ENCODE data around the gene VWA3B.
A peak's percentile ranks its signal among the peaks of the same experiment; 100 is the strongest.
"Not testable (repeated sequence)": the region's sequence is repeated elsewhere in the genome, so short reads cannot be mapped to it uniquely, and the experiment has no call there.

Gene VWA3B

GRCh38 chr2:98086491-98087446 lies at the start of gene VWA3B:
VWA3B (plus strand) TSS chr2:98087167; CDS start chr2:98093093, 5,926 bp downstream.
- DNase-seq (ENCODE audit: low read depth), result peak; percentile 3

GRCh38 chr2:98037206-98037605 lies 49.8 kb upstream of the VWA3B start:
- no peak for DNase-seq (ENCODE audit: low read depth)

GRCh38 chr2:98037666-98038336 lies 49.2 kb upstream of the VWA3B start:
- DNase-seq (ENCODE audit: low read depth), result no peak

GRCh38 chr2:98039085-98039756 lies 47.7 kb upstream of the VWA3B start:
- DNase-seq (ENCODE audit: low read depth), result no peak

- DNase-seq (ENCODE audit: low read depth), result no peak
Measured at GRCh38 chr2:98040331-98040939, 46.5 kb upstream of the VWA3B start.

- no peak for DNase-seq (ENCODE audit: low read depth)
Measured at GRCh38 chr2:98043101-98043500, 43.9 kb upstream of the VWA3B start.

- DNase-seq (ENCODE audit: low read depth), result not testable (repeated sequence)
Measured at GRCh38 chr2:98044730-98045129, 42.2 kb upstream of the VWA3B start.

- no peak for DNase-seq (ENCODE audit: low read depth)
Measured at GRCh38 chr2:98050070-98050469, 36.9 kb upstream of the VWA3B start.

- DNase-seq (ENCODE audit: low read depth), result no peak
Measured at GRCh38 chr2:98058191-98058975, 28.6 kb upstream of the VWA3B start.

- no peak for DNase-seq (ENCODE audit: low read depth)
Measured at GRCh38 chr2:98060277-98060676, 26.7 kb upstream of the VWA3B start.

- no peak for DNase-seq (ENCODE audit: low read depth)
Measured at GRCh38 chr2:98063291-98063854, 23.6 kb upstream of the VWA3B start.

GRCh38 chr2:98065808-98066207 lies 21.2 kb upstream of the VWA3B start:
- DNase-seq (ENCODE audit: low read depth), result no peak

- DNase-seq (ENCODE audit: low read depth), result no peak
Measured at GRCh38 chr2:98067160-98067559, 19.8 kb upstream of the VWA3B start.

GRCh38 chr2:98070081-98070480 lies 16.9 kb upstream of the VWA3B start:
- no peak for DNase-seq (ENCODE audit: low read depth)

GRCh38 chr2:98072442-98072841 lies 14.5 kb upstream of the VWA3B start:
- DNase-seq (ENCODE audit: low read depth), result no peak

GRCh38 chr2:98078701-98079100 lies 8.3 kb upstream of the VWA3B start:
- DNase-seq (ENCODE audit: low read depth), result no peak

- DNase-seq (ENCODE audit: low read depth), result no peak
Measured at GRCh38 chr2:98084151-98084868, 2.7 kb upstream of the VWA3B start.

GRCh38 chr2:98084869-98085238 lies 2.1 kb upstream of the VWA3B start:
- no peak for DNase-seq (ENCODE audit: low read depth)

- DNase-seq (ENCODE audit: low read depth), result no peak
Measured at GRCh38 chr2:98085649-98086048, 1.3 kb upstream of the VWA3B start.

- DNase-seq (ENCODE audit: low read depth), result no peak
Measured at GRCh38 chr2:98087447-98088020, 567 bp downstream of the VWA3B start.

All from GM04504 (cell line).